HCT116 (cell line): ENCODE results near the gene HSF4.

Source experiments
- CEBPB ChIP-seq: IDR thresholded peaks from 2 replicates; pipeline ENCODE4 v1.6.1; 2012; ENCODE audit warnings: low read depth
- EZH2phosphoT487 ChIP-seq: fragments of 200-600 bp; IDR thresholded peaks from 2 replicates; pipeline ENCODE4 v1.6.1; 2018; ENCODE audit warnings: antibody characterized with exemption, borderline replicate concordance
- POLR2AphosphoS5 ChIP-seq: IDR thresholded peaks from 2 replicates; pipeline ENCODE4 v1.6.1; 2011; ENCODE audit warnings: mild to moderate bottlenecking, low read depth, low read length, moderate library complexity
- RAD21 ChIP-seq: IDR thresholded peaks from 2 replicates; pipeline ENCODE4 v1.6.1; 2012; ENCODE audit warnings: low read depth, mild to moderate bottlenecking
- SP1 ChIP-seq: IDR thresholded peaks from 2 replicates; pipeline ENCODE4 v1.6.1; 2012; ENCODE audit warnings: low read depth
- TCF7L2 ChIP-seq: IDR thresholded peaks from 2 replicates; pipeline ENCODE4 v1.7.0; 2011; ENCODE audit warnings: borderline replicate concordance, inconsistent platforms; ENCODE audit not compliant: insufficient read depth, insufficient read length; ENCODE audit errors: extremely low read depth
- TF ChIP-seq, protein P1 (sequence below), 3 experiments: fragments of 200-600 bp in 1 of 3; sonication (generic) in 1 of 3; IDR thresholded peaks in 2 of 3; conservative IDR thresholded peaks in 1 of 3; 2 replicates each; pipeline ENCODE4 v1.5.1; 2012 to 2017; ENCODE audit warnings: low read depth in 2 of 3, low read length in 2 of 3, antibody characterized with exemption in 1 of 3, borderline replicate concordance in 1 of 3, control low read depth in 1 of 3, mild to moderate bottlenecking in 1 of 3, mixed read lengths in 1 of 3, mixed run types in 1 of 3, moderate library complexity in 1 of 3; ENCODE audit not compliant: insufficient read depth in 1 of 3
- TF ChIP-seq, protein P2 (sequence below): IDR thresholded peaks from 2 replicates; pipeline ENCODE4 v1.6.1; 2012
- TF ChIP-seq, protein P3 (sequence below): IDR thresholded peaks from 2 replicates; pipeline ENCODE4 v1.6.1; 2012

DNA sequence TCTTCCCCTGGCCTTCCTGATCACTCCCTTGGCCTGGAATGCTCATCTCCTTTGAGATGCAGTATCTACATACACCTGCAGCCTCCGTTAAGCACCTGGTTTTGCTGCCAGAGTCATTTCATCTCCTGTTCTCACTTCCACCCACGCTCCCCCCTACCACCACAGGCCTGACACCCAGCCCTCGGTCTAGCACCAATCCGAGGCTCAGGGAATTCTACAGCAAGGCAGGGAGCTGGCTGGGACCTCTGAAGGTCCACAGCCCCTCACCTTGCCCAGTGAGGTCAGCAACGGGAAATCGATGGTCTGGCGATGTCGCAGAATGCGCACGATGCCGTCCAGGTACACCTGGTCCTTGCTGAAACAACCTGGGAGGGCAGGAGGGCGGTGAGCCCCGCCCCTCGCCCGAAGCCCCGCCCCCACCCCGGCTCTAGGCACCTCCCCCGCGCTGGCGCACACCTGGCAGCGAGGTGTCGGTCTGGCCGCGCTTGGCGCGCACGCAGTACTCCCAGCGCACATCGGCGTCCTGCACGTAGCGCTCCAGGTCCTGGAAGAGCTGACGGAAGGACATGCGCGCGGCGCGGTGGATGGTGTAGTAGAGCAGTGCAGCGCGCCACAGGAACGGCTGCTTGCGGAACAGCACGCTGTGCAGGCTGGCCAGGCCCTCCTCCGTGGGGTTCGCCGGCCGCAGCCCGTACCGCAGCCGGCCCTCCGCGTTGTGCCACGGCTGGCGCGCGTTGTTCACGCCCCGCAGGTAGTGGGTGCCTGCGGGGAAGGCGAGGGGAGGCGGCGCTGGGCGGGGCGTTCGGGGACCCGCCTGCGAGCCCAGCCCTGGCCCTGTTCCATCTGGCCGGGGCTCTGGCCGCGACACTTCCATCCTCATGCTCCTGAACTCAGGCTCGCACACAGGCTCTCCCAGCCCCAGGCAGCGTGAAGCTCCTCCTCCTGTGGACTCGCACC, 13.5 kb downstream of the HSF4 start:
- TF ChIP-seq TCF7L2 (no peak), RAD21 (no peak), EZH2phosphoT487 (no peak), POLR2AphosphoS5 (peak; percentile 95), CEBPB (no peak), SP1 (no peak)
- TF ChIP-seq, protein P1, sequence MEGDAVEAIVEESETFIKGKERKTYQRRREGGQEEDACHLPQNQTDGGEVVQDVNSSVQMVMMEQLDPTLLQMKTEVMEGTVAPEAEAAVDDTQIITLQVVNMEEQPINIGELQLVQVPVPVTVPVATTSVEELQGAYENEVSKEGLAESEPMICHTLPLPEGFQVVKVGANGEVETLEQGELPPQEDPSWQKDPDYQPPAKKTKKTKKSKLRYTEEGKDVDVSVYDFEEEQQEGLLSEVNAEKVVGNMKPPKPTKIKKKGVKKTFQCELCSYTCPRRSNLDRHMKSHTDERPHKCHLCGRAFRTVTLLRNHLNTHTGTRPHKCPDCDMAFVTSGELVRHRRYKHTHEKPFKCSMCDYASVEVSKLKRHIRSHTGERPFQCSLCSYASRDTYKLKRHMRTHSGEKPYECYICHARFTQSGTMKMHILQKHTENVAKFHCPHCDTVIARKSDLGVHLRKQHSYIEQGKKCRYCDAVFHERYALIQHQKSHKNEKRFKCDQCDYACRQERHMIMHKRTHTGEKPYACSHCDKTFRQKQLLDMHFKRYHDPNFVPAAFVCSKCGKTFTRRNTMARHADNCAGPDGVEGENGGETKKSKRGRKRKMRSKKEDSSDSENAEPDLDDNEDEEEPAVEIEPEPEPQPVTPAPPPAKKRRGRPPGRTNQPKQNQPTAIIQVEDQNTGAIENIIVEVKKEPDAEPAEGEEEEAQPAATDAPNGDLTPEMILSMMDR (IDR thresholded peaks at IDR 0.05 in 2 of 3, conservative IDR thresholded peaks at IDR 0.05 in 1 of 3; ENCODE audit: borderline replicate concordance in 1 of 3, insufficient read depth in 1 of 3, low read depth in 2 of 3, low read length in 2 of 3) = 0 out of 6 replicates have a peak, but pooled peaks of 1 of the 3 experiments have one; percentile 6
- TF ChIP-seq, protein P2, sequence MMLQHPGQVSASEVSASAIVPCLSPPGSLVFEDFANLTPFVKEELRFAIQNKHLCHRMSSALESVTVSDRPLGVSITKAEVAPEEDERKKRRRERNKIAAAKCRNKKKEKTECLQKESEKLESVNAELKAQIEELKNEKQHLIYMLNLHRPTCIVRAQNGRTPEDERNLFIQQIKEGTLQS = no peak
- TF ChIP-seq, protein P3, sequence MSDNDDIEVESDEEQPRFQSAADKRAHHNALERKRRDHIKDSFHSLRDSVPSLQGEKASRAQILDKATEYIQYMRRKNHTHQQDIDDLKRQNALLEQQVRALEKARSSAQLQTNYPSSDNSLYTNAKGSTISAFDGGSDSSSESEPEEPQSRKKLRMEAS = no peak
